Body of pancreas (tissue), 4 donors: ENCODE results near the gene LAPTM5. TPM values are rescaled to one million over a fixed set of nuclear protein-coding genes. Genes with fewer than 3 reads are reported as not detected.

ENCODE experiments used
- ATAC-seq: fragments of 150-250 bp; one replicate; pipeline ENCODE4 v1.9.1; 2016
- DNase-seq, 4 donors: peaks; one replicate each; pipeline ENCODE4 v3.0.0-alpha.2; 2019
- H3K27ac ChIP-seq, 4 donors: fragments of 200-600 bp; sonication (generic); 1 replicate in 3 of 4; 2 replicates in 1 of 4; pipeline versions ENCODE4 v1.5.1 to v1.6.1; 2016 to 2019; ENCODE audit warnings: mild to moderate bottlenecking in 1 of 4, mixed read lengths in 1 of 4, moderate library complexity in 1 of 4
- H3K27me3 ChIP-seq, 2 donors: fragments of 200-600 bp; sonication (generic); one replicate each; pipeline ENCODE4 v1.6.0; 2016; ENCODE audit warnings: mild to moderate bottlenecking in 1 of 2
- H3K36me3 ChIP-seq, 2 donors: fragments of 200-600 bp; sonication (generic); replicated peaks in 1 of 2; 2 replicates each; pipeline ENCODE4 v1.5.1; 2016; ENCODE audit warnings: low read depth in 2 of 2; ENCODE audit not compliant: insufficient read depth in 1 of 2
- H3K4me1 ChIP-seq: fragments of 200-600 bp; sonication (generic); one replicate; pipeline ENCODE4 v1.6.0; 2016
- H3K4me3 ChIP-seq, 2 donors: fragments of 200-600 bp; sonication (generic); 1 replicate in 1 of 2; 2 replicates in 1 of 2; pipeline ENCODE4 v1.5.1; 2016 to 2019
- H3K9me3 ChIP-seq, 3 donors: fragments of 200-600 bp; sonication (generic); 1 replicate in 2 of 3; 2 replicates in 1 of 3; pipeline ENCODE4 v1.5.1; 2016
- CTCF ChIP-seq, 7 experiments: fragments of 450-650 bp in 4 of 7; fragments of 200-600 bp in 3 of 7; sonication (generic) in 3 of 7; IDR thresholded peaks; one replicate each; pipeline ENCODE4 v1.5.1; 2016 to 2019; ENCODE audit warnings: antibody characterized with exemption in 7 of 7
- POLR2A ChIP-seq, 3 donors: fragments of 450-650 bp; IDR thresholded peaks; one replicate each; pipeline ENCODE4 v1.6.1; 2016; ENCODE audit warnings: antibody characterized with exemption in 3 of 3, mild to moderate bottlenecking in 2 of 3
- WGBS, 2 donors: methylation state at CpG; one replicate each; pipeline ENCODE4 v1.1.5; 2017; 5-methylcytosine and 5-hydroxymethylcytosine counted together
- intact Hi-C: fragments of 100-400 bp; cut with DNase I; formaldehyde crosslinking; loops from one replicate; pipeline ENCODE4 v1.15.1; 2023
- microRNA-seq, 2 donors: library from miRNA; unstranded; fragments of <30 nt; microRNA quantifications; one replicate each; pipeline ENCODE4, GENCODE V29; 2016; ENCODE audit warnings: borderline number of aligned reads in 2 of 2, borderline replicate concordance in 2 of 2
- small RNA-seq: library from RNA; depleted of rRNA; stranded (forward); fragments of <200 nt; gene quantifications from one replicate; pipeline ENCODE3, GENCODE V24; 2016
- total RNA-seq, 2 donors: library from RNA; depleted of rRNA; stranded (reverse); fragments of >200 nt; gene quantifications; one replicate each; pipeline ENCODE4 v1.1.0, GENCODE V29; 2016

The LAPTM5 gene
- total RNA-seq, 2 donors from 2014 or later: 6.3 to 25.2 TPM

GRCh38 chr1:30684259-30684658 lies 73.3 kb downstream of the LAPTM5 start:
- H3K27me3 ChIP-seq: no peaks in the 10 kb centered on the region
- TF ChIP-seq CTCF (IDR thresholded peaks at IDR 0.05): no peak
- no peak for TF ChIP-seq POLR2A (IDR thresholded peaks at IDR 0.05)
- 89 to 96% methylated on average over 4 of the region's 4 CpGs for WGBS, 2 donors
- H3K9me3 ChIP-seq: no peaks in the 10 kb centered on the region
- no peaks in the 10 kb centered on the region for H3K36me3 ChIP-seq
- H3K4me3 ChIP-seq: no peak overlapping the region
- peak overlapping the region in 1 of 4 donors; percentile 66 for H3K27ac ChIP-seq
- peaks cover 30% of the 10 kb centered on the region for H3K4me1 ChIP-seq
- ATAC-seq (no peak), DNase-seq (no peak)
- intact Hi-C loops: no loop called here

GRCh38 chr1:30683699-30684098 lies 73.9 kb downstream of the LAPTM5 start:
- Histone ChIP-seq H3K36me3 (no peaks in the 10 kb centered on the region), H3K9me3 (no peaks in the 10 kb centered on the region), H3K4me1 (peaks cover 30% of the 10 kb centered on the region), H3K27ac (no peak overlapping the region), H3K4me3 (no peak overlapping the region), H3K27me3 (no peaks in the 10 kb centered on the region)
- no peak for TF ChIP-seq CTCF (IDR thresholded peaks at IDR 0.05)
- no peak for TF ChIP-seq POLR2A (IDR thresholded peaks at IDR 0.05)
- ATAC-seq: no peak
- DNase-seq: peak in 1 of 4 donors; percentile 7
- 83% methylated on average over 5 of the region's 5 CpGs for WGBS, 2 donors
- intact Hi-C loops: no loop called here

Small RNA genes within 50 kb of the gene (microRNA-seq; reads per million reads assigned to microRNA genes)
- 0 reads per million in 2 donors for gene MIR4420

Small RNA genes within 50 kb of the gene (small RNA-seq; reads per million reads assigned to genes)
- gene MIR4420: not detected

Other genes with a start within 250 kb of the LAPTM5 start
- under 1 TPM in 1 of 2 donors, not detected in 1; 0.33 TPM for gene MATN1, start 34.2 kb downstream of the LAPTM5 start, total RNA-seq
- gene SDC3, start 151.0 kb upstream of the LAPTM5 start, total RNA-seq: 10 to 100 TPM in 1 of 2 donors, 1 to 10 TPM in 1; 7.8 to 19.1 TPM